SK-N-SH (cell line): ENCODE results near the gene PIPOX. TPM values are rescaled to one million over a fixed set of nuclear protein-coding genes. Genes with fewer than 3 reads are reported as not detected.

Source experiments
- CTCF ChIA-PET: fragments of 300-600, 350-600 bp; formaldehyde crosslinking; extraction: SDS; loops from one replicate; lab custom pipeline; 2021; lab: Yijun Ruan, JAX
- POLR2A ChIA-PET: fragments of 350-600 bp; sonication (Branson Sonifier 250); formaldehyde crosslinking; extraction: SDS; loops from one replicate; lab custom pipeline; 2020; ENCODE audit warnings: antibody characterized with exemption, inconsistent platforms; lab: Yijun Ruan, JAX
- DNase-seq: peaks from one replicate; pipeline ENCODE4 v3.0.0; 2012
- H2AFZ ChIP-seq: fragments of 200-600 bp; sonication (generic); 2 replicates; pipeline ENCODE4 v1.8.1; 2016; ENCODE audit warnings: antibody characterized with exemption, mild to moderate bottlenecking, low read depth
- H3F3A ChIP-seq: fragments of 200-600 bp; sonication (generic); replicated peaks from 2 replicates; pipeline ENCODE3; 2016; ENCODE audit warnings: antibody characterized with exemption, mild to moderate bottlenecking; ENCODE audit not compliant: insufficient read depth
- H3K27ac ChIP-seq, 2 experiments: fragments of 200-500 bp in 1 of 2; fragments of 200-600 bp in 1 of 2; sonication (Bioruptor generic) in 1 of 2; sonication (generic), shearing (Covaris generic) in 1 of 2; 2 replicates each; pipeline versions ENCODE4 v1.5.1 to v1.6.1; 2014 to 2016; ENCODE audit warnings: low read depth in 2 of 2, inconsistent platforms in 1 of 2, low read length in 1 of 2, mild to moderate bottlenecking in 1 of 2, mixed read lengths in 1 of 2
- H3K27me3 ChIP-seq: fragments of 200-600 bp; sonication (generic), shearing (Covaris generic); 2 replicates; pipeline ENCODE4 v1.6.1; 2016; ENCODE audit warnings: mixed run types; ENCODE audit not compliant: insufficient read depth
- H3K36me3 ChIP-seq, 2 experiments: fragments of 200-500 bp in 1 of 2; fragments of 200-600 bp in 1 of 2; sonication (Bioruptor generic) in 1 of 2; sonication (generic) in 1 of 2; replicated peaks in 1 of 2; 2 replicates each; pipeline versions ENCODE3 to v1.5.1; 2014 to 2016; ENCODE audit warnings: low read length in 1 of 2, mild to moderate bottlenecking in 1 of 2; ENCODE audit not compliant: insufficient read depth in 2 of 2, control insufficient read depth in 1 of 2
- H3K4me1 ChIP-seq, 2 experiments: fragments of 200-500 bp in 1 of 2; fragments of 200-600 bp in 1 of 2; sonication (Bioruptor generic) in 1 of 2; sonication (generic), shearing (Covaris generic) in 1 of 2; 2 replicates each; pipeline versions ENCODE4 v1.5.1 to v1.6.1; 2014 to 2016; ENCODE audit warnings: low read depth in 1 of 2, low read length in 1 of 2, mixed run types in 1 of 2; ENCODE audit not compliant: insufficient read depth in 2 of 2, control insufficient read depth in 1 of 2
- H3K4me2 ChIP-seq: fragments of 200-600 bp; sonication (generic), shearing (Covaris generic); 2 replicates; pipeline ENCODE4 v1.6.1; 2017; ENCODE audit warnings: mixed run types
- H3K4me3 ChIP-seq, 2 experiments: fragments of 200-500 bp in 1 of 2; fragments of 200-600 bp in 1 of 2; sonication (Bioruptor generic) in 1 of 2; sonication (generic), shearing (Covaris generic) in 1 of 2; 2 replicates each; pipeline versions ENCODE4 v1.5.1 to v1.8.1; 2014 to 2016; ENCODE audit warnings: low read depth in 2 of 2, inconsistent platforms in 1 of 2, low read length in 1 of 2, mild to moderate bottlenecking in 1 of 2, mixed read lengths in 1 of 2, moderate library complexity in 1 of 2
- H3K79me2 ChIP-seq: fragments of 200-600 bp; sonication (generic); 2 replicates; pipeline ENCODE4 v1.8.1; 2017; ENCODE audit warnings: mild to moderate bottlenecking; ENCODE audit not compliant: insufficient read depth
- H3K9ac ChIP-seq: fragments of 200-600 bp; sonication (generic); 2 replicates; pipeline ENCODE4 v1.6.1; 2017; ENCODE audit warnings: mixed run types
- H3K9me2 ChIP-seq: fragments of 200-600 bp; sonication (generic); 2 replicates; pipeline ENCODE4 v1.6.1; 2017; ENCODE audit warnings: mixed run types
- H3K9me3 ChIP-seq: fragments of 200-600 bp; sonication (generic); 2 replicates; pipeline ENCODE4 v1.6.1; 2017; ENCODE audit warnings: mixed run types, mild to moderate bottlenecking, moderate library complexity
- H4K20me1 ChIP-seq: fragments of 200-600 bp; sonication (generic); 2 replicates; pipeline ENCODE4 v1.6.1; 2017; ENCODE audit warnings: mild to moderate bottlenecking, mixed run types; ENCODE audit not compliant: insufficient read depth
- EP300 ChIP-seq, 2 experiments: IDR thresholded peaks; 2 replicates each; pipeline versions ENCODE4 v1.4.0 to v1.6.1; 2012; ENCODE audit warnings: borderline replicate concordance in 1 of 2, low read depth in 1 of 2, low read length in 1 of 2
- FOSL2 ChIP-seq: IDR thresholded peaks from 2 replicates; pipeline ENCODE4 v1.4.0; 2012; ENCODE audit warnings: low read depth, mild to moderate bottlenecking, moderate library complexity, borderline replicate concordance
- FOXJ3 ChIP-seq: sonication (generic); formaldehyde crosslinking; IDR thresholded peaks from 2 replicates; pipeline ENCODE4 v1.5.1; 2020; ENCODE audit warnings: mild to moderate bottlenecking, missing genetic modification reagents
- NFIC ChIP-seq: IDR thresholded peaks from 2 replicates; pipeline ENCODE4 v1.4.0; 2012; ENCODE audit warnings: borderline replicate concordance
- RFX5 ChIP-seq: IDR thresholded peaks from 2 replicates; pipeline ENCODE4 v1.6.1; 2012; ENCODE audit warnings: mild to moderate bottlenecking, improper control_type of control experiment, low read length
- RXRA ChIP-seq: IDR thresholded peaks from 2 replicates; pipeline ENCODE4 v1.4.0; 2012; ENCODE audit warnings: low read depth, mild to moderate bottlenecking, borderline replicate concordance
- SIN3A ChIP-seq: IDR thresholded peaks from 2 replicates; pipeline ENCODE4 v1.6.1; 2012; ENCODE audit warnings: low read depth, mild to moderate bottlenecking, low read length, moderate library complexity, borderline replicate concordance
- SMC3 ChIP-seq: IDR thresholded peaks from 2 replicates; pipeline ENCODE4 v1.6.1; 2012; ENCODE audit warnings: low read depth, low read length, improper control_type of control experiment
- TEAD4 ChIP-seq: IDR thresholded peaks from 2 replicates; pipeline ENCODE4 v1.4.0; 2012; ENCODE audit warnings: mild to moderate bottlenecking, borderline replicate concordance; ENCODE audit not compliant: insufficient read depth
- WGBS: methylation state at CpG from one replicate; pipeline ENCODE4 v1.1.6; 2017; ENCODE audit warnings: low lambda C conversion rate; 5-methylcytosine and 5-hydroxymethylcytosine counted together
- polyA plus RNA-seq, 3 experiments: library from polyadenylated mRNA; depleted of rRNA; stranded (reverse); fragments of >200 nt; gene quantifications; 2 replicates each; pipeline ENCODE4 v1.2.3, GENCODE V29; 2012
- TF ChIP-seq, protein P1 (sequence below): IDR thresholded peaks from 2 replicates; pipeline ENCODE4 v1.4.0; 2012; ENCODE audit warnings: low read depth
- TF ChIP-seq, protein P2 (sequence below): IDR thresholded peaks from 2 replicates; pipeline ENCODE4; 2012
- TF ChIP-seq, protein P3 (sequence below): fragments of 150-350 bp; IDR thresholded peaks from 2 replicates; pipeline ENCODE4 v1.6.1; 2016; ENCODE audit warnings: mild to moderate bottlenecking, low read depth, low read length
- TF ChIP-seq, protein P4 (sequence below): fragments of 200-600 bp; sonication (generic); IDR thresholded peaks from 2 replicates; pipeline ENCODE4 v1.6.1; 2017; ENCODE audit warnings: antibody characterized with exemption, mild to moderate bottlenecking, moderate library complexity
- TF ChIP-seq, protein P5 (sequence below): IDR thresholded peaks from 2 replicates; pipeline ENCODE4 v1.6.1; 2012; ENCODE audit warnings: mild to moderate bottlenecking, low read depth, low read length, moderate library complexity
- TF ChIP-seq, protein P6 (sequence below): IDR thresholded peaks from 2 replicates; pipeline ENCODE4 v1.4.0; 2012; ENCODE audit warnings: low read depth, borderline replicate concordance
- TF ChIP-seq, protein P7 (sequence below): IDR thresholded peaks from 2 replicates; pipeline ENCODE4 v1.4.0; 2012; ENCODE audit warnings: low read depth, borderline replicate concordance

Gene PIPOX
- polyA plus RNA-seq, 1 of the 3 experiments (the other 2 are of a cell fraction) = 0.31 TPM

DNA sequence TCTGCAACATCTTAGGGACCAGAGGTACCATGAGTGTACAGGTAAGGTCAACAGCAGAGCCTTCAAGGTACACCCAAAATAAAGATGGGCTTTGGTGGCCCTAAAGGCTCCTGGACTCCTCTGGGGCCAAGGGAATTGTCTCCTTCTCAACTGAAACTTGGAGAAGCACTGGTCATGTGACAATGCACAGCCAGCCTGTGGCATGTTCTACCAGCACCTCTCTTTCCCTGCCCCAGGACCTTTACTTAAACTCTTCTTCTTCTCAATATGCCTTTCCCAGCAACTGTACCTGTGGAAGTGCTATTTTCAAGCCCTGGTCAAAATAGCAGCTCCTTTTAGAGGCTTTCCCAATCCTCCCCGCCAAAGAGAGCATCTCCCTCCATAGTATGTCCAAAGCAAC, 28.4 kb downstream of the PIPOX start:
- no peak overlapping the region for H3K4me2 ChIP-seq
- no peak overlapping the region for H3K4me3 ChIP-seq
- H2AFZ ChIP-seq = no peak overlapping the region
- ChIA-PET CTCF (interaction anchor here (1.0 to 2.3 kb wide), 4 partner anchors 10 to 118 kb away, joined by 3 to 10 read pairs (median 4); no protein-coding TSS in a partner anchor), POLR2A (interaction anchor here (1.6 kb wide), 1 partner anchor 13 kb away, joined by 4 read pairs; no protein-coding TSS in a partner anchor)
- H3K36me3 ChIP-seq = no peaks in the 10 kb centered on the region
- no peaks in the 10 kb centered on the region for H4K20me1 ChIP-seq
- H3K79me2 ChIP-seq = no peaks in the 10 kb centered on the region
- TF ChIP-seq RXRA (no peak), FOXJ3 (CRISPR knock-in tag) (no peak), SIN3A (no peak), SMC3 (no peak), RFX5 (no peak), NFIC (no peak), FOSL2 (no peak), TEAD4 (no peak), EP300 (IDR thresholded peaks at IDR 0.05; ENCODE audit: borderline replicate concordance in 1 of 2, low read depth in 1 of 2, low read length in 1 of 2) (no peak)
- TF ChIP-seq, protein P1, sequence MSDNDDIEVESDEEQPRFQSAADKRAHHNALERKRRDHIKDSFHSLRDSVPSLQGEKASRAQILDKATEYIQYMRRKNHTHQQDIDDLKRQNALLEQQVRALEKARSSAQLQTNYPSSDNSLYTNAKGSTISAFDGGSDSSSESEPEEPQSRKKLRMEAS = no peak
- TF ChIP-seq, protein P2, sequence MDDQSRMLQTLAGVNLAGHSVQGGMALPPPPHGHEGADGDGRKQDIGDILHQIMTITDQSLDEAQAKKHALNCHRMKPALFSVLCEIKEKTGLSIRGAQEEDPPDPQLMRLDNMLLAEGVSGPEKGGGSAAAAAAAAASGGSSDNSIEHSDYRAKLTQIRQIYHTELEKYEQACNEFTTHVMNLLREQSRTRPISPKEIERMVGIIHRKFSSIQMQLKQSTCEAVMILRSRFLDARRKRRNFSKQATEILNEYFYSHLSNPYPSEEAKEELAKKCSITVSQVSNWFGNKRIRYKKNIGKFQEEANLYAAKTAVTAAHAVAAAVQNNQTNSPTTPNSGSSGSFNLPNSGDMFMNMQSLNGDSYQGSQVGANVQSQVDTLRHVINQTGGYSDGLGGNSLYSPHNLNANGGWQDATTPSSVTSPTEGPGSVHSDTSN = no peak
- TF ChIP-seq, protein P3, sequence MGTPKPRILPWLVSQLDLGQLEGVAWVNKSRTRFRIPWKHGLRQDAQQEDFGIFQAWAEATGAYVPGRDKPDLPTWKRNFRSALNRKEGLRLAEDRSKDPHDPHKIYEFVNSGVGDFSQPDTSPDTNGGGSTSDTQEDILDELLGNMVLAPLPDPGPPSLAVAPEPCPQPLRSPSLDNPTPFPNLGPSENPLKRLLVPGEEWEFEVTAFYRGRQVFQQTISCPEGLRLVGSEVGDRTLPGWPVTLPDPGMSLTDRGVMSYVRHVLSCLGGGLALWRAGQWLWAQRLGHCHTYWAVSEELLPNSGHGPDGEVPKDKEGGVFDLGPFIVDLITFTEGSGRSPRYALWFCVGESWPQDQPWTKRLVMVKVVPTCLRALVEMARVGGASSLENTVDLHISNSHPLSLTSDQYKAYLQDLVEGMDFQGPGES = no peak
- TF ChIP-seq, protein P4, sequence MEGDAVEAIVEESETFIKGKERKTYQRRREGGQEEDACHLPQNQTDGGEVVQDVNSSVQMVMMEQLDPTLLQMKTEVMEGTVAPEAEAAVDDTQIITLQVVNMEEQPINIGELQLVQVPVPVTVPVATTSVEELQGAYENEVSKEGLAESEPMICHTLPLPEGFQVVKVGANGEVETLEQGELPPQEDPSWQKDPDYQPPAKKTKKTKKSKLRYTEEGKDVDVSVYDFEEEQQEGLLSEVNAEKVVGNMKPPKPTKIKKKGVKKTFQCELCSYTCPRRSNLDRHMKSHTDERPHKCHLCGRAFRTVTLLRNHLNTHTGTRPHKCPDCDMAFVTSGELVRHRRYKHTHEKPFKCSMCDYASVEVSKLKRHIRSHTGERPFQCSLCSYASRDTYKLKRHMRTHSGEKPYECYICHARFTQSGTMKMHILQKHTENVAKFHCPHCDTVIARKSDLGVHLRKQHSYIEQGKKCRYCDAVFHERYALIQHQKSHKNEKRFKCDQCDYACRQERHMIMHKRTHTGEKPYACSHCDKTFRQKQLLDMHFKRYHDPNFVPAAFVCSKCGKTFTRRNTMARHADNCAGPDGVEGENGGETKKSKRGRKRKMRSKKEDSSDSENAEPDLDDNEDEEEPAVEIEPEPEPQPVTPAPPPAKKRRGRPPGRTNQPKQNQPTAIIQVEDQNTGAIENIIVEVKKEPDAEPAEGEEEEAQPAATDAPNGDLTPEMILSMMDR = no peak
- TF ChIP-seq, protein P5, sequence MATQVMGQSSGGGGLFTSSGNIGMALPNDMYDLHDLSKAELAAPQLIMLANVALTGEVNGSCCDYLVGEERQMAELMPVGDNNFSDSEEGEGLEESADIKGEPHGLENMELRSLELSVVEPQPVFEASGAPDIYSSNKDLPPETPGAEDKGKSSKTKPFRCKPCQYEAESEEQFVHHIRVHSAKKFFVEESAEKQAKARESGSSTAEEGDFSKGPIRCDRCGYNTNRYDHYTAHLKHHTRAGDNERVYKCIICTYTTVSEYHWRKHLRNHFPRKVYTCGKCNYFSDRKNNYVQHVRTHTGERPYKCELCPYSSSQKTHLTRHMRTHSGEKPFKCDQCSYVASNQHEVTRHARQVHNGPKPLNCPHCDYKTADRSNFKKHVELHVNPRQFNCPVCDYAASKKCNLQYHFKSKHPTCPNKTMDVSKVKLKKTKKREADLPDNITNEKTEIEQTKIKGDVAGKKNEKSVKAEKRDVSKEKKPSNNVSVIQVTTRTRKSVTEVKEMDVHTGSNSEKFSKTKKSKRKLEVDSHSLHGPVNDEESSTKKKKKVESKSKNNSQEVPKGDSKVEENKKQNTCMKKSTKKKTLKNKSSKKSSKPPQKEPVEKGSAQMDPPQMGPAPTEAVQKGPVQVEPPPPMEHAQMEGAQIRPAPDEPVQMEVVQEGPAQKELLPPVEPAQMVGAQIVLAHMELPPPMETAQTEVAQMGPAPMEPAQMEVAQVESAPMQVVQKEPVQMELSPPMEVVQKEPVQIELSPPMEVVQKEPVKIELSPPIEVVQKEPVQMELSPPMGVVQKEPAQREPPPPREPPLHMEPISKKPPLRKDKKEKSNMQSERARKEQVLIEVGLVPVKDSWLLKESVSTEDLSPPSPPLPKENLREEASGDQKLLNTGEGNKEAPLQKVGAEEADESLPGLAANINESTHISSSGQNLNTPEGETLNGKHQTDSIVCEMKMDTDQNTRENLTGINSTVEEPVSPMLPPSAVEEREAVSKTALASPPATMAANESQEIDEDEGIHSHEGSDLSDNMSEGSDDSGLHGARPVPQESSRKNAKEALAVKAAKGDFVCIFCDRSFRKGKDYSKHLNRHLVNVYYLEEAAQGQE = no peak
- TF ChIP-seq, protein P6, sequence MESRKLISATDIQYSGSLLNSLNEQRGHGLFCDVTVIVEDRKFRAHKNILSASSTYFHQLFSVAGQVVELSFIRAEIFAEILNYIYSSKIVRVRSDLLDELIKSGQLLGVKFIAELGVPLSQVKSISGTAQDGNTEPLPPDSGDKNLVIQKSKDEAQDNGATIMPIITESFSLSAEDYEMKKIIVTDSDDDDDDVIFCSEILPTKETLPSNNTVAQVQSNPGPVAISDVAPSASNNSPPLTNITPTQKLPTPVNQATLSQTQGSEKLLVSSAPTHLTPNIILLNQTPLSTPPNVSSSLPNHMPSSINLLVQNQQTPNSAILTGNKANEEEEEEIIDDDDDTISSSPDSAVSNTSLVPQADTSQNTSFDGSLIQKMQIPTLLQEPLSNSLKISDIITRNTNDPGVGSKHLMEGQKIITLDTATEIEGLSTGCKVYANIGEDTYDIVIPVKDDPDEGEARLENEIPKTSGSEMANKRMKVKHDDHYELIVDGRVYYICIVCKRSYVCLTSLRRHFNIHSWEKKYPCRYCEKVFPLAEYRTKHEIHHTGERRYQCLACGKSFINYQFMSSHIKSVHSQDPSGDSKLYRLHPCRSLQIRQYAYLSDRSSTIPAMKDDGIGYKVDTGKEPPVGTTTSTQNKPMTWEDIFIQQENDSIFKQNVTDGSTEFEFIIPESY = no peak
- TF ChIP-seq, protein P7, sequence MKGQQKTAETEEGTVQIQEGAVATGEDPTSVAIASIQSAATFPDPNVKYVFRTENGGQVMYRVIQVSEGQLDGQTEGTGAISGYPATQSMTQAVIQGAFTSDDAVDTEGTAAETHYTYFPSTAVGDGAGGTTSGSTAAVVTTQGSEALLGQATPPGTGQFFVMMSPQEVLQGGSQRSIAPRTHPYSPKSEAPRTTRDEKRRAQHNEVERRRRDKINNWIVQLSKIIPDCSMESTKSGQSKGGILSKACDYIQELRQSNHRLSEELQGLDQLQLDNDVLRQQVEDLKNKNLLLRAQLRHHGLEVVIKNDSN = no peak
- peaks cover 0 to 10% of the 10 kb centered on the region in 2 experiments; a peak in 2 of 4 replicates for H3K4me1 ChIP-seq
- no peak for DNase-seq
- H3K9me3 ChIP-seq = no peaks in the 10 kb centered on the region
- no peak overlapping the region for H3K9ac ChIP-seq
- no peaks in the 10 kb centered on the region for H3F3A ChIP-seq
- no peaks in the 10 kb centered on the region for H3K9me2 ChIP-seq
- H3K27ac ChIP-seq = no peak overlapping the region
- no peaks in the 10 kb centered on the region for H3K27me3 ChIP-seq
- 96% methylated on average over 1 of the region's 1 CpG for WGBS
